Activated CD4-positive, alpha-beta T cell treated with anti-CD3 and anti-CD28 coated beads, Interleukin-2, amount 50 U/mL, for 1 hour (primary cell): ENCODE measurements around the gene SMIM5.

Experiments
- DNase-seq: peaks from one replicate; pipeline ENCODE4 v3.0.0-alpha.2; 2020

Gene SMIM5

GRCh38 chr17:75672011-75672410, 38.8 kb downstream of the SMIM5 start:
- no peak for DNase-seq

GRCh38 chr17:75673487-75673886, 40.3 kb downstream of the SMIM5 start:
- DNase-seq: no peak

DNA sequence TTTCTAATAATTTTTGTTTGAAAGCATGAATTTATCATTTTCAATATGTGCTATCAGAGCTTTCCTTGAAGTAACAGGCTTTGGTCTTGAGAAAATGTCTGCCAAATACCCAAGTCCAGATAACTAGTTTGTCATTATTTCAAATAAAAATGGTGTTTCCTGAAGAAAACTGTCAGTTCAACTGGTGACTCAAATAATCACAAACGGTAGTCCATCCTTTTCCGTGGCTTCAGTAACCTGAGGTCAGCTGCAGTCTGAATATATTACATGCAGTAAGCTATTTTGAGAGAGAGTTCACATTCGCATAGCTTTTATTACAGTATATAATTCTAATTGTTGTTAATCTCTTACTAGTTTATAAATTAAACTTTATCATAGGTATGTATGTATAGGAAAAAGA, 43.2 kb downstream of the SMIM5 start:
- no peak for DNase-seq

GRCh38 chr17:75679706-75680211, 46.5 kb downstream of the SMIM5 start:
- DNase-seq: no peak

DNA sequence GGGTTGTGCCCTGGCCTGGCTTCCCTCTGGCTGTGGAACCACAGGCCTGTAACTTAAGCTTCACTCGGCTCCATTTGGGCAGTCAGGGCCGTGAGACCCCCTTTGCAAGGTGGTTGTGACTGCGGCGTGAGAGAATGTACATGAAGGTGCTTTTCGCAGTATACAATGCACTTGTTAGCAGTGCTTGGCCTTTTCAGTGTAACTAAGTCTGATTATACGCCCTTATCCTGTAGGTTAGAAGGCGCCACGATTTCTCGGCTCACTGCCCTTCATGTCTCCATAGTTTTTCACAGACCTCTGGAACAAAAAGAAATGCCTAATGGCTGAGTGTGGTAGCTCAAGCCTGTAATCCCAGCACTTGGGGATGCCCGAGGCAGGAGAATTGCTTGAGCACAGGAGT, 47.2 kb downstream of the SMIM5 start:
- no peak for DNase-seq

DNA sequence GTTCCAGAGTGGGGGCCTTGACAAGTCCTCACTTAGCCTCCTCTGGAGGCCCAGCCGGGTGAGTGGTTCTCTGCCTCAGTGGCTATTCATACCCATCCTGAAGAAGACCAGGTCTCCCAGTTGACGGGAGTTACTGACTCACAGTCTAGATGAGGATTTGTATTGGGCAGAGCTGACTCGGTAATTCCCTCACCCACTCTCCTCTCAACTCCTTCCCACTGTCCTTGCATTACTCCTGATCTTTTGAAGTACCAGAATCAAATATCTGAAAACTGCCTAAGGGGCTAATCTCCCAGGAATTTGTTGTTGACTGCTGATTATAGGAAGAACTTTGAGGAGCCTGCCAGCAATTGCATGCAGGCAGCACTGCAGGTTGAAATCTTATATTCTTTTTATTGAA, 48.1 kb downstream of the SMIM5 start:
- no peak for DNase-seq

GRCh38 chr17:75683583-75683982, 50.3 kb downstream of the SMIM5 start:
- no peak for DNase-seq

DNA sequence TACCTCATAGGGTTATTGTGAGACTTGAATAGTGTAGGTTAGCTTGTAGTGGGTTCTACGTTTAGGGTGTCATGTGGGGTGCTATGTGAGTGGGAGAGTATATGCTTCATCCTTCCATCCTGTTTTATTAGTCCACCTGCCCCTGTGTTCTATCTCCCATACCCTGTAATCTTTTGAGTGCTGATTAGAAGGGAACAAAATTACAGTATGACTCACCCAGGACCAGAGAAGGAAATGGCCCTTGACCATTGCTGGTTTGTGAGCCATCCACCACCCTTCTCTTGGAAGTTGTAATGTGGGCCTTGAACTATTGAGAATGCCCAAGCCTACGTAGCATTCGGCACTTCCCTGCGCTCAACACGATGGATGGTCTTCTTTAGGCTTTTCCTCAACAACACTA, 51.0 kb downstream of the SMIM5 start:
- no peak for DNase-seq

- DNase-seq: no peak
Measured at GRCh38 chr17:75684924-75685323, 51.7 kb downstream of the SMIM5 start.

DNA sequence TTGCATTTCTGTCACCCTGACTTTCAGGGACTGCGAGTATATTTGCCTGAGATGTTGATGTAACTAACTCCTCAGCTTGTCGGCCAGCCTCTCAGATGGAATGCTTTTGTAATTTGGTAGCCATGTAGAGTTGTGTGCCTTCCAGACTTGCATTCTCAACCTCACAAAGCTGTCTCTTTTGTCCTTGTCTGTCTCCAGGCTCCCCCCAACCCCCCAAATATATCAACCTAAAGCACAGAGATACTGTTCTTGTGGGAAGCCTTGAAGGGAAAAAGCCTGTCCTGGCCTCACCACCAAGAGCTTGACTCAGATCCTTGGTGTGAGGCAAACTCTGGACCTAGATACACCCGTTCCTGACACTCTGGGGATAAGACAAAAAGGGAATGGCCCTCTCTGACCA, 52.3 kb downstream of the SMIM5 start:
- no peak for DNase-seq

DNA sequence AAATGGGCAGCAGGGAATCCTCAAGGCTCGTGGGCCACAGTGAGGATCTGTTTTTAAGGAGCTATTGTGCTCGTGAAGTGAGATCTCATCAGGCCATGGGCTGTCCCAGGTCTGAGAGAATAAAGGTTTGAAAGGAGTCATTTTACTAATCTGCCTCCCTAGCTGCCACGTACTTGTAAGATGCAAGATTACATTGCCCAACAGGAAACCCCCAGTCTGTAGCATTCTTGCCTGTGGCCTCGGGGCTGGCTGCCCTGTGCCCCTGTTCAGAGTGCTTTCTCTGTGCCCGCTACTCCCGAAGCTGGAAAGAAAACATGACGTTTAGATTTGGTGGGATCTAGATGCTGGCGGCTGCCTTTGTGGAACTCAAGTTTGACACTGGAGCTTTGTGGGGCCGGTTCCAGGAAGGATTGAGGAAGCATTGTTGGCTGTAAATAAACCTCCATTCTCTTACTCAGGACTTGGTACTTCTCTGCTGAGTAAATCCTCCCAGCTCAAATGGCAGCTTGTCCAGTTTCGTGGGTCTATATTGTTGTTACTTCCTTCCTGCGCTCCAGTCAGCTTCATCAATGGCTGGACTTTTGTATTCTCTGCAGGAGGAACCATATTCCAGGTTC, 55.1 kb downstream of the SMIM5 start:
- no peak for DNase-seq

DNA sequence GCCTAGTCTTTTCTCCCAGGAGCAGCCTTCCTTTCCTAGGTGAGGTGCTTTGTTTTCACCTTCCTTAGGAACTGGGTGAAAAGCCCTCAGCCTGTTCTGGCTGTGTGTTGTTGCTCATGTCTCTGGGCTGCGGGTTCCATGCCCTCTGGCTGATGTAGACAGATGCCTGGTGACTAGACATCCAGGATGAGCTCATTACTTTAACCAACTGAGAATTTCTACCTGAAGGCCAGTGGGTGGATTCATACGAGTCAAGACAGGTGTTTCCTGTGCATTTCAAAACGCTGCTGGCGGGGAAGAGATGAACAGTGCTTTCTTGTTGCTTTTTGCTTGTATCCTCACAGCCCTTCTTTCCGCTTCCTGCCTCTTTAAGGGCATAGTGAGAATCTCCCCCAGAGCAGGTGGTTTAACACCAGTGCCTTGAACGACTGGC, 56.2 kb downstream of the SMIM5 start:
- DNase-seq: peak; percentile 47
